PFSK-1 (cell line): ENCODE measurements around the gene CASK.

Experiments used
- POLR2AphosphoS5 ChIP-seq: IDR thresholded peaks from 2 replicates; pipeline ENCODE4 v1.6.1; 2012; ENCODE audit warnings: low read depth, mild to moderate bottlenecking, control low read depth, low read length, moderate library complexity
- REST ChIP-seq, 2 experiments: IDR thresholded peaks; 2 replicates each; pipeline versions ENCODE4 v1.6.1 to v1.8.0; 2011 to 2012; ENCODE audit warnings: low read depth in 2 of 2, low read length in 2 of 2, control low read depth in 1 of 2, inconsistent platforms in 1 of 2, mild to moderate bottlenecking in 1 of 2, moderate library complexity in 1 of 2; ENCODE audit not compliant: insufficient read depth in 1 of 2

GRCh38 chrX:41529221-41529620 is 394.1 kb downstream of the CASK start:
- no peak for TF ChIP-seq REST (IDR thresholded peaks at IDR 0.05; ENCODE audit: insufficient read depth in 1 of 2, low read depth in 2 of 2, low read length in 2 of 2)
- TF ChIP-seq POLR2AphosphoS5: no peak
